Stomach smooth muscle (tissue), 2 donors: Measurements from ENCODE around the gene PUS1.
A peak's percentile ranks its signal among the peaks of the same experiment; 100 is the strongest.
"Not testable (repeated sequence)": the region's sequence is repeated elsewhere in the genome, so short reads cannot be mapped to it uniquely, and the experiment has no call there.

Source experiments
- H3K27ac ChIP-seq: one replicate; pipeline ENCODE4 v1.7.0; 2013; ENCODE audit warnings: mild to moderate bottlenecking, low read length, inconsistent platforms
- H3K27me3 ChIP-seq, 2 donors: one replicate each; pipeline ENCODE4 v1.7.0; 2013; ENCODE audit warnings: low read length in 2 of 2; ENCODE audit not compliant: insufficient read depth in 2 of 2, control insufficient read depth in 1 of 2
- H3K36me3 ChIP-seq, 2 donors: one replicate each; pipeline ENCODE4 v1.7.0; 2013; ENCODE audit warnings: low read length in 2 of 2; ENCODE audit not compliant: control insufficient read depth in 2 of 2, insufficient read depth in 2 of 2
- H3K4me1 ChIP-seq: one replicate; pipeline ENCODE4 v1.7.0; 2013; ENCODE audit warnings: low read length; ENCODE audit not compliant: control insufficient read depth, insufficient read depth
- H3K4me3 ChIP-seq, 2 donors: one replicate each; pipeline ENCODE4 v1.7.0; 2013; ENCODE audit warnings: low read length in 2 of 2
- H3K9ac ChIP-seq, 2 donors: one replicate each; pipeline ENCODE4 v1.7.0; 2013; ENCODE audit warnings: low read length in 2 of 2, mild to moderate bottlenecking in 1 of 2
- H3K9me3 ChIP-seq, 2 donors: one replicate each; pipeline ENCODE4 v1.7.0; 2013; ENCODE audit warnings: low read length in 2 of 2; ENCODE audit not compliant: control insufficient read depth in 2 of 2
- donor health status: healthy.
- donor health status: Pancreatic carcinoma.

The PUS1 gene

DNA sequence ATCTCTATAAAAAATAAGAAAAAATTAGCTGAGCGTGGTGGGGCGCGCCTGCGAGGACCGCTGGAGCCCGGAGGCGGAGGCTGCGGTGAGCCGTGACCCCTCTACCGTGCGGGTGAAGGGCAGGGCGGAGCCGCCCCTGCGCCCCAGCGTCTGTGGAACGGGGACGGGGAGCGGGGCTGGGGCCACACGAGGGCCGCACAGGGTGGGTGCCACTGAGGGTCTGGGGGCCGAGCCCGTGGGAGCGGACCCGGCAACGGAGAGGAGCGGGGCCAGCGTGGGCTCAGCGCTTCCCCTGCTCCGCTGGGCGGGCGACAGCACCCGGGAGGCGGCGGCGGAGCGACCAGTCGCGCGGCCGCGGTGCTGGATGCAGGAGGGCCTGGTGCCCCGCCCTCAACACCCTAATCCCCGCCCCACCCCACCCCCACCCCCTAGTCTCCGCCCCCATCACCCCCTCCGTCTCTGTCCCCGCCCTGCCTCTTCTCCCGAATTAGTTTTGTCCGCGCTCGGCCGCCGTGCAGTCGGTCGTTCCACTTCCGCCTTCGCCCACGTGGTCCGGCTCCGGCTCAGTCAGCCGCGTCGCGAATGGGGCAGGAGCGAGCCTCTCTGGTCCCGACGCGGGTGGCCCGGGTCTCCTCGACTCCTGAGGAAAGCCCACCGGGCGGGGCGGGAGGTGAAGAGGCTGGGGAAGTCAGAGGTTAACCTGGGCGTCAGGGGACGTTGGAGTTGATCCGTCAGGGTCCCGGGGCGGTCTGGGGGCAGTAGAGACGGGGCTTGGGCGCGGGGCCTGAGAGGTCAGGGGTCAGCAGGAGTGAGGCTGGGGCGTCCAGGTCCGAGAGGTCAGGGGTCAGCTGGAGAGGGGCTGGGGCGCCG lies at the start of gene PUS1:
Gene PUS1 (plus strand): TSS at position 566 of the 870 bp plus-strand sequence. CDS start 447 bp downstream, outside the sequence.
- Histone ChIP-seq H3K9ac (peak within 1 kb of the TSS; percentile 64 to 71), H3K27me3 (no peaks in the 10 kb centered on the region), H3K4me1 (peaks cover 13% of the 10 kb centered on the region), H3K36me3 (peaks cover 15 to 16% of the 10 kb centered on the region in 2 donors), H3K27ac (peak within 1 kb of the TSS; percentile 46), H3K9me3 (no peaks in the 10 kb centered on the region), H3K4me3 (peak within 1 kb of the TSS; percentile 63 to 82)

- Histone ChIP-seq H3K27ac (no peak overlapping the region), H3K9ac (no peak overlapping the region), H3K36me3 (no peaks in the 10 kb centered on the region), H3K9me3 (peaks cover 0 to 3% of the 10 kb centered on the region in 2 donors), H3K27me3 (no peaks in the 10 kb centered on the region), H3K4me1 (no peaks in the 10 kb centered on the region), H3K4me3 (no peak overlapping the region)
Observed at GRCh38 chr12:131882804-131883520, 46.1 kb upstream of the PUS1 start.

- Histone ChIP-seq H3K36me3 (no peaks in the 10 kb centered on the region), H3K27me3 (no peaks in the 10 kb centered on the region), H3K27ac (no peak overlapping the region), H3K4me3 (no peak overlapping the region), H3K4me1 (no peaks in the 10 kb centered on the region), H3K9ac (no peak overlapping the region), H3K9me3 (peaks cover 0 to 3% of the 10 kb centered on the region in 2 donors)
Observed at GRCh38 chr12:131883521-131883900, 45.6 kb upstream of the PUS1 start.

DNA sequence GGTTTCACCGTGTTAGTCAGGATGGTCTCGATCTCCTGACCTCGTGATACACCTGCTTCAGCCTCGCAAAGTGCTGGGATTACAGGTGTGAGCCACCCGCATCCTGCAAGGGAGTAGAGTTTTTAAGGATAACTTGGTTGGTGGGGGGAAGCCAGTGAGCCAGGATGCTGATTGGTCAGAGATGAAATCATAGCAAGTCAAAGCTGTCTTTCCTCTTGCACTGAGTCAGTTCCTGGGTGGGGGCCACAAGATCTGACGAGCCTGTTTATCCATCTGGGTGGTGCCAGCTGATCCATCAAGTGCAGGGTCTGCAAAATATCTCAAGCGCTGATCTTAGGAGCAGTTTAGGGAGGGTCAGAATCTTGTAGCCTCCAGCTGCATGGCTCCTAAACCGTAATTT lies 44.0 kb upstream of the PUS1 start:
- H3K27me3 ChIP-seq, H3K27ac ChIP-seq, H3K9me3 ChIP-seq, H3K9ac ChIP-seq, H3K4me3 ChIP-seq, H3K4me1 ChIP-seq, H3K36me3 ChIP-seq: not testable (repeated sequence)

DNA sequence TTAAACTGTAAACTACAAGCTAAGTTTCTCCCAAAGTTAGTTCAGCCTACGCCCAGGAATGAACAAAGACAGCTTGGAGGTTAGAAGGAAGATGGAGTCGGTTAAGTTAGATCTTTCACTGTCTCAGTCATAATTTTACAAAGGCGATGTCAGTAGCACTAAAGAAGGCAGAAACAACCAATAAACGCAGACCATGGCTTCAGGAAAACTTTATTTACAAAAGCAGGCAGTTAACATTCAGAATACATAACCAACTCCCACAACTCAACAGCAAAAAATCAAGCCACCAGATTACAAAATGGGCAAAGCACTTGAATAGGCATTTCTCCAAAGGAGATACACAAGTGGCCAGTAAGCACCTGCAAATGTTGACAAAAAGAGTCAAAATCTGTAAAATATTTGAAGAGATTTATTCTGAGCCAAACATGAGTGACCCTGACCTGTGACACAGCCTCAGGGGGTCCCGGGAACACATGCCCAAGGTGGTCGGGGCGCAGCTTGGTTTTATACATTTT lies 43.5 kb upstream of the PUS1 start:
- H3K9me3 ChIP-seq, result peaks cover 0 to 3% of the 10 kb centered on the region in 2 donors

DNA sequence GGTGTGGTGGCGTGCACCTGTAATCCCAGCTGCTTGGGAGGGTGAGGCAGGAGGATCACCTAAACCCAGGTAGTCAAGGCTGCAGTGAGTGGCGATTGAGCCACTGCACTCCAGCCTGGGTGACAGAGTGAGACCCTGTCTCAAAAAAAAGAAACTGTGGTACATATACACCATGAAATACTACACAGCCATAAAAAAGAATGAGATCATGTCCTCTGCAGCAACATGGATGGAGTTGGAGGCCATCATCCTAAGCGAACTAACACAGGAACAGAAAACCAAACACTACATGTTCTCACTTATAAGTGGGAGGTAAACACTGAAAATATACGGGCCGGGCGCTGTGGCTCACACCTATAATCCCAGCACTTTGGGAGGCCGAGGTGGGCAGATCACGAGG lies 37.4 kb upstream of the PUS1 start:
- not testable (repeated sequence) for H3K4me3 ChIP-seq, H3K27ac ChIP-seq, H3K9ac ChIP-seq, H3K9me3 ChIP-seq, H3K36me3 ChIP-seq, H3K27me3 ChIP-seq, H3K4me1 ChIP-seq

More for the DNA sequence above, 43.5 kb upstream of the PUS1 start:
- H3K4me1 ChIP-seq, result no peaks in the 10 kb centered on the region
- no peaks in the 10 kb centered on the region for H3K27me3 ChIP-seq
- no peaks in the 10 kb centered on the region for H3K36me3 ChIP-seq
- H3K9ac ChIP-seq, result no peak overlapping the region
- H3K27ac ChIP-seq, result no peak overlapping the region
- no peak overlapping the region for H3K4me3 ChIP-seq

DNA sequence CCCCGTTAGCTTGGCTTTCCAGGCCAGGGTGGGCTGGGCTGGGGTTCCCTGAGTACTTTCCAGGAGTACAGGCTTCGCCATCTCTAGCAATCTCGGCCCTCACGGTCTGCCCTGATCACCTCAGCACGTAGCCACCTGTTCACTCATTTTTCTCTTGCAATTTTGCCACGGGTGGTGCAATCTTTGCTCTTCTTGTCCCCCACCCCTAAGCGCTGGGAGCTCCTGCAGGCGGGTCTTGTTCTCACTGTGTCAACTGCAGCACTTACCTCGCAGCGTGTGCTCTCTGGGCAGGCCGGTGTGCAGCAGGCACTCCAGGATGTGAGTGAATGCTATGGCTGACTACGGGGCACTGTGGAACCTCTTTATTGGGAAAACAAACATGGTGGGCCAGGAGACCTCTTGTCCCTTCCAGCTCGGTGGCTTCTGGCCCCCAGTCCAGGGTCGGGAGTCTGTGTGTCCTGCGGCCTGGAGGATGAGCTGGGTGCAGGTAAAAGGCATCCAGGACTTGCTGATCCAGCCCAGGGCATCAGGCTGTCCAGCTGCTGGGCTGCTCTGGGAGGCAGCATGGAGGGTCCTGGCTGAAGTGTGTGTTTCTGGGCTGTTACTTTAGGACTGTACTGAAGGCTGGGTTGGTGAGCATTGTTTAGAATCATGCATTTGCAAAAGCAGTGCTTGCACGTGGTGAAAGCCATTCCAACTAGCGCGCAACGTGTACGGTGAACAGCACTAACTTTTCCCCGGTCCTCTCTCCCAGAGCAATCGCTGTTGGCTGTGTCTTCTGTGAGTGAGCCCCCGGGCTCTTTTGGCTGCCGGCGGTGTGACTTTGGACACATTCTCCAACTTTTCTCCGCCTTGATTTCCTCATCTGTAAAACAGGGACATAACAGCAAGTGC lies 36.1 kb upstream of the PUS1 start:
- Histone ChIP-seq H3K9ac (no peak overlapping the region), H3K4me1 (peaks cover 19% of the 10 kb centered on the region), H3K36me3 (peaks cover 0 to 1% of the 10 kb centered on the region in 2 donors), H3K27me3 (no peaks in the 10 kb centered on the region), H3K27ac (peak overlapping the region; percentile 53), H3K4me3 (no peak overlapping the region), H3K9me3 (no peaks in the 10 kb centered on the region)

DNA sequence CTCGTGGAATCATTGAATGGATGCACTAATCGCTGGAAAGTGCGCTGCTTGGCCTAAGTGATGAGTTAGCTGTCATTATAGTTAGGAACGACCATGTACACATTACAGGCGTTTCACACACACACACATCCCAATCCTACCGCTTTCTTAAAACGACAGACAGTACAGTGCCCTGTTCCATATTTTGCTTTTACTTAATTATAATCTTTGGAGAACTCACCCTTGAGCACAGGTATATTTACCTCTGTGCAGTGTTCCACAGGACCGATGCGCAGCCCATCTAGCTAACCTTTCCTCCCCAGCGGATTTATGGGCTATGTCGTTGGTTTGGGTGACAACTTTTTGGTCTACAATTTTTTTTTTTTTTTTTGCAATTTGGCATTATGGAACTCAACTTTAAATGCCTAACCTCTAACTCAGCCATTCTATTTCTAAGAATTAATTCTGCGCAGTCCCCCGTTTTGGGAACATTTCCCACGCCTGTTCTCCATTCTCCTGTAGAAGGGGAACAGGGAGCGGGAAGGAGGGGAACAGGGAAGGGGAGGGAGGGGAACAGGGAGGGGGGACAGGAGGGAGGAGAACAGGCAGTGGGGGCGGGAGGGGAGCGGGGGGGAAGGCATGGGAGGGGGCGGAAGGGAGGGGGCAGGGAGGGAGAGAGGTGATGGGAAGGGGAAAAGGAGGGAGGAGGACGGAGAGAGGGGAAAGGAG lies 35.3 kb upstream of the PUS1 start:
- Histone ChIP-seq H3K27ac (peak overlapping the region; percentile 53), H3K9ac (peak overlapping the region in 1 of 2 donors; percentile 2), H3K4me3 (no peak overlapping the region), H3K27me3 (no peaks in the 10 kb centered on the region), H3K4me1 (peaks cover 19% of the 10 kb centered on the region), H3K9me3 (no peaks in the 10 kb centered on the region), H3K36me3 (peaks cover 0 to 2% of the 10 kb centered on the region in 2 donors)

DNA sequence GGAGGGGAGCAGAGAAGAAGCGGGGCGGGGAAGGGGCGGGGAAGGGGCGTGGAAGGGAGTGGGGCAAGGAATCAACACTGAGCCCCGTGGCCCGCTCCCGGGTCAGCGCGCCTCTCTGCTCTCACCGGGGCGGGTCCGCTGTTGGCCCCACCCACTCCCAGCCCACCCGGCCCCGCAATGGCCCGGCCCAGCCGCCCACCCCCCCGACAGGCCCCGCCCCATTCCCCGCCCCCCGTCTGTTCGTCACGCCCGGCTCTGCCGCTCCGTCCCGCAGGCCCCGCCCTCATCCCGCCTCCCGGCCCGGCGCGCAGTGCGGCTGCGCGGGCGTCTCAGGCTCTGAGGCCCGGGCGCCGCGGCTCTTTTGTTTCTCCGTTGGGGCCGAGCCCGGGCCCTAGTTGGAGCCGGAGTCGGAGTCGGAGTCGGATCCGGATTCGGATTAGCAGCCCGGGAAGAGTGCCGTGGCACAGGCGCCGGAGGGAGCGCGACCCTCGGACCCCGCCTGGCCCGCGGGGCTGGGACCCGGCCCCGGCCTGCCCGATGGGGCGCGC lies 34.7 kb upstream of the PUS1 start, which contains the start of gene ULK1:
Gene ULK1 (plus strand): TSS at position 310 of the 548 bp plus-strand sequence. CDS start 380 bp downstream, outside the sequence.
- peak within 1 kb of the TSS; percentile 98 for H3K27ac ChIP-seq
- peak within 1 kb of the TSS; percentile 84 to 85 for H3K4me3 ChIP-seq
- H3K9ac ChIP-seq, result peak within 1 kb of the TSS; percentile 94 to 95
- peaks cover 0 to 2% of the 10 kb centered on the region in 2 donors for H3K36me3 ChIP-seq
- no peaks in the 10 kb centered on the region for H3K9me3 ChIP-seq
- H3K27me3 ChIP-seq, result no peaks in the 10 kb centered on the region
- H3K4me1 ChIP-seq, result peaks cover 19% of the 10 kb centered on the region
